Fibroblast of lung (primary cell): ENCODE data around the gene DIS3L2.

ENCODE experiments used
- CTCF ChIP-seq, 2 donors: IDR thresholded peaks in 1 of 2; conservative IDR thresholded peaks in 1 of 2; 1 replicate in 1 of 2; 2 replicates in 1 of 2; pipeline ENCODE4 v1.5.1; 2011 to 2012; ENCODE audit warnings: low read length in 2 of 2, control low read depth in 1 of 2, inconsistent platforms in 1 of 2, low read depth in 1 of 2, mild to moderate bottlenecking in 1 of 2
- EZH2 ChIP-seq: IDR thresholded peaks from 2 replicates; pipeline ENCODE4 v1.5.1; 2012; ENCODE audit warnings: low read length, control low read depth, mild to moderate bottlenecking; ENCODE audit errors: missing control alignments

DNA sequence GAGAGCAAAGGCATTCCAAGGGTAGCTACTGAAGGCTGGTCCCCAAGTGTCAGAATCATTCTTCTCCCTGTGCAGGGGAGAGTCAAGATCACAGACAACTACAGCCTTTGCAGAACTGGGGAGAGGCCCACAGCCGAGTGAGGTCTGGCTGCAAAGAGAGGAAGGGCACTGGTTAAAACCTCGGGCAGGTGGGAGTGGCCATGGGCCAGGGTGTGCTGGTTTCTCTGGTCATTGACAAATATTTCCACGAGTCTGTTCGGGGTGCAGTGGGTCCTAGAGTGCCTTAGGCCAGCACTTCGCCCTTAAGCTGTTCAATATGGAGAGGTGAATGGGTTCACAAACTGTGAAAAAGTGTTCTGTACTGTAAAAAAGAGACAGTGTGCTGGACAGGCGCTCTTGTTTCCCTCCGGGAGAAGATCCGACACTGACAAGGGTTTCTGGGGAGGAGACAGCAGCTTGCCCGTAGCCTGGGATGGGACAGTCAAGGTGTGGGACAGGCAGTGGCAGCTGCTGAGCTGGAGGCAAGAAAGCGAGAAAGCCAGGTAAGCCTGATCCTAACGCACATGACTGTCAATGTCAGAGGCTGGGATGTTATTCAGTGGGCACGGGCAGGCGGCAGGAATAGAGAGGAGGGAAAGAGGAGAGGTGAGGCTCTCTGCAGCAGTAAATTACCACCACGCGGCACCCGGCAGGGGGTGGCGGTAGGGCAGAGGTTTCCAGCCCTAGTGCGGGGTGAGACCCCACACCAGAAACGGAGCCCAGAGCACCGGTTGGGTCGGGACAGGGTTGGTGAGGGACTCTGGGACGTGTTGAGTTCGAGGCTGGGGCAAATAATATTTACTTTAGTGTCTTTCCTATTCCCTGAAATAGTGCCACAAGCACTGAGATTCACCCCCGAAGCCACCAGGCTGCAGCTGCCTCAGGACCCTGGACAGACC, 37.3 kb upstream of the DIS3L2 start:
- TF ChIP-seq CTCF (conservative IDR thresholded peaks at IDR 0.05 in 1 of 2, IDR thresholded peaks at IDR 0.05 in 1 of 2; ENCODE audit: low read depth in 1 of 2, low read length in 2 of 2) (peak in 1 of 2 donors; percentile 1), EZH2 (no peak)
